GM23338 (cell line): ENCODE results near the gene BCL2A1. TPM values are rescaled to one million over a fixed set of nuclear protein-coding genes. Genes with fewer than 3 reads are reported as not detected.

Experiments
- ATAC-seq: fragments of 200-7000 bp; cut with Tn5 transposase; 3 replicates; pipeline ENCODE4 v1.9.1; 2020
- DNase-seq: peaks from one replicate; pipeline ENCODE4 v3.0.0-alpha.2; 2015; ENCODE audit warnings: low spot score
- H2AFZ ChIP-seq: fragments of 200-600 bp; sonication (generic); 2 replicates; pipeline ENCODE4 v1.8.0; 2016; ENCODE audit warnings: antibody characterized with exemption, mild to moderate bottlenecking, moderate library complexity
- H3F3A ChIP-seq: fragments of 200-600 bp; sonication (generic); replicated peaks from 2 replicates; pipeline ENCODE4 v1.8.0; 2017; ENCODE audit warnings: antibody characterized with exemption, mixed run types, low read depth
- H3K27ac ChIP-seq: fragments of 200-600 bp; sonication (generic); 2 replicates; pipeline ENCODE4 v1.6.1; 2016; ENCODE audit warnings: low read depth
- H3K27me3 ChIP-seq: fragments of 200-600 bp; sonication (generic); 2 replicates; pipeline ENCODE4 v1.8.0; 2016; ENCODE audit warnings: mild to moderate bottlenecking, mixed run types, moderate library complexity; ENCODE audit not compliant: insufficient read depth
- H3K36me3 ChIP-seq: fragments of 200-600 bp; sonication (generic); 2 replicates; pipeline ENCODE4 v1.8.0; 2016; ENCODE audit warnings: mild to moderate bottlenecking; ENCODE audit not compliant: insufficient read depth
- H3K4me1 ChIP-seq: fragments of 200-600 bp; sonication (generic); 2 replicates; pipeline ENCODE4 v1.8.0; 2016; ENCODE audit warnings: mild to moderate bottlenecking, moderate library complexity; ENCODE audit not compliant: insufficient read depth
- H3K4me2 ChIP-seq: fragments of 200-600 bp; sonication (generic); 2 replicates; pipeline ENCODE4 v1.7.1; 2017; ENCODE audit warnings: mixed run types
- H3K4me3 ChIP-seq: fragments of 200-600 bp; sonication (generic); 2 replicates; pipeline ENCODE4 v1.6.1; 2016; ENCODE audit warnings: mixed run types
- H3K79me2 ChIP-seq: fragments of 200-600 bp; sonication (generic); replicated peaks from 2 replicates; pipeline ENCODE4 v1.8.0; 2017; ENCODE audit warnings: mild to moderate bottlenecking; ENCODE audit not compliant: insufficient read depth
- H3K9me2 ChIP-seq: fragments of 200-600 bp; sonication (generic); 2 replicates; pipeline ENCODE4 v1.8.0; 2017; ENCODE audit not compliant: insufficient read depth
- H4K20me1 ChIP-seq: fragments of 200-600 bp; sonication (generic); replicated peaks from 2 replicates; pipeline ENCODE4 v1.8.0; 2017; ENCODE audit warnings: mild to moderate bottlenecking; ENCODE audit not compliant: insufficient read depth
- H3K27ac Mint-ChIP-seq: 2 replicates; pipeline ENCODE4 v1.8.0; 2020; ENCODE audit warnings: inconsistent platforms, mild to moderate bottlenecking, moderate library complexity, mixed read lengths
- H3K27me3 Mint-ChIP-seq: 3 replicates; pipeline ENCODE4 v1.8.0; 2022; ENCODE audit warnings: low read depth, mild to moderate bottlenecking, moderate library complexity, mixed read lengths, inconsistent platforms; ENCODE audit not compliant: insufficient read depth, poor library complexity
- H3K36me3 Mint-ChIP-seq: 3 replicates; pipeline ENCODE4 v1.8.0; 2021; ENCODE audit warnings: low read depth, mild to moderate bottlenecking, inconsistent platforms, moderate library complexity, mixed read lengths
- H3K4me1 Mint-ChIP-seq: 3 replicates; pipeline ENCODE4 v1.8.0; 2020; ENCODE audit warnings: mild to moderate bottlenecking, inconsistent platforms, mixed read lengths
- H3K4me3 Mint-ChIP-seq: 3 replicates; pipeline ENCODE4 v1.8.0; 2021; ENCODE audit warnings: moderate library complexity, mild to moderate bottlenecking, inconsistent platforms, mixed read lengths
- H3K9me3 Mint-ChIP-seq: 3 replicates; pipeline ENCODE4 v1.8.0; 2020; ENCODE audit warnings: moderate library complexity, mild to moderate bottlenecking, inconsistent platforms, mixed read lengths
- CREB1 ChIP-seq: fragments of 250-450 bp; sonication (Bioruptor Pico); IDR thresholded peaks from 2 replicates; pipeline ENCODE4 v1.5.0; 2020; ENCODE audit warnings: low read depth, mild to moderate bottlenecking, moderate library complexity
- CTCF ChIP-seq, 2 experiments: fragments of 200-600 bp in 1 of 2; sonication (generic) in 1 of 2; conservative IDR thresholded peaks; 2 replicates each; pipeline versions ENCODE4 v1.5.1 to v1.6.1; 2016 to 2017; ENCODE audit warnings: antibody characterized with exemption in 2 of 2, low read depth in 2 of 2, mild to moderate bottlenecking in 2 of 2, moderate library complexity in 1 of 2
- EZH2 ChIP-seq: fragments of 200-600 bp; sonication (generic); IDR thresholded peaks from one replicate; pipeline ENCODE4 v1.8.0; 2017; ENCODE audit warnings: antibody characterized with exemption, mild to moderate bottlenecking, low read depth; ENCODE audit not compliant: unreplicated experiment
- EZH2phosphoT487 ChIP-seq: fragments of 200-600 bp; sonication (generic); IDR thresholded peaks from one replicate; pipeline ENCODE4 v1.8.1; 2018; ENCODE audit warnings: antibody characterized with exemption; ENCODE audit not compliant: unreplicated experiment
- JUNB ChIP-seq: IDR thresholded peaks from one replicate; pipeline ENCODE4 v1.6.1; 2016; ENCODE audit warnings: antibody characterized with exemption; ENCODE audit not compliant: unreplicated experiment
- NANOG ChIP-seq: IDR thresholded peaks from 2 replicates; pipeline ENCODE4 v1.6.1; 2016; ENCODE audit warnings: antibody characterized with exemption, borderline replicate concordance
- POLR2AphosphoS5 ChIP-seq: IDR thresholded peaks from 2 replicates; pipeline ENCODE4 v1.6.1; 2016; ENCODE audit warnings: antibody characterized with exemption, low read depth
- REST ChIP-seq: IDR thresholded peaks from one replicate; pipeline ENCODE4 v1.6.1; 2018; ENCODE audit warnings: antibody characterized with exemption; ENCODE audit not compliant: unreplicated experiment
- STAT1 ChIP-seq: IDR thresholded peaks from one replicate; pipeline ENCODE4 v1.6.1; 2016; ENCODE audit warnings: antibody characterized with exemption; ENCODE audit not compliant: unreplicated experiment
- ZNF114 ChIP-seq: fragments of 250-450 bp; sonication (Bioruptor Pico); IDR thresholded peaks from 2 replicates; pipeline ENCODE4 v1.5.0; 2020; ENCODE audit warnings: mild to moderate bottlenecking, moderate library complexity
- ZNF331 ChIP-seq: fragments of 250-450 bp; sonication (Bioruptor Pico); IDR thresholded peaks from 2 replicates; pipeline ENCODE4 v1.5.0; 2020; ENCODE audit warnings: low read depth, mild to moderate bottlenecking, moderate library complexity
- polyA plus RNA-seq: library from polyadenylated mRNA; unstranded; fragments of >200 nt; fragmentation: Nextera tagmentation; extraction: Ambion mirVana; gene quantifications from 2 replicates; pipeline ENCODE4 v1.2.1, GENCODE V29; 2016
- total RNA-seq: library from RNA; depleted of rRNA; stranded (reverse); fragments of >200 nt; shearing (Covaris generic); gene quantifications from 2 replicates; pipeline ENCODE4 v1.2.3, GENCODE V29; 2014
- TF ChIP-seq, protein P1 (sequence below): fragments of 250-450 bp; sonication (Bioruptor Pico); IDR thresholded peaks from 2 replicates; pipeline ENCODE4 v1.5.0; 2020; ENCODE audit warnings: mild to moderate bottlenecking, moderate library complexity
- TF ChIP-seq, protein P2 (sequence below): IDR thresholded peaks from 2 replicates; pipeline ENCODE4 v1.6.1; 2016; ENCODE audit warnings: antibody characterized with exemption

The BCL2A1 gene
- total and polyA plus RNA-seq, 2 experiments from 2014 or later: not detected

- no peaks in the 10 kb centered on the region for H4K20me1 ChIP-seq
- Mint-ChIP-seq H3K4me1 (no peaks in the 10 kb centered on the region), H3K36me3 (no peaks in the 10 kb centered on the region), H3K27ac (no peak overlapping the region), H3K4me3 (no peak overlapping the region), H3K9me3 (peaks cover 6% of the 10 kb centered on the region), H3K27me3 (peaks cover 2% of the 10 kb centered on the region)
- no peaks in the 10 kb centered on the region for H3F3A ChIP-seq
- H3K4me1 ChIP-seq: no peaks in the 10 kb centered on the region
- H3K27ac ChIP-seq: no peak overlapping the region
- no peak overlapping the region for H3K4me2 ChIP-seq
- TF ChIP-seq CREB1 (CRISPR knock-in tag): no peak
- TF ChIP-seq ZNF331: no peak
- no peak for TF ChIP-seq ZNF114
- TF ChIP-seq, protein P1, sequence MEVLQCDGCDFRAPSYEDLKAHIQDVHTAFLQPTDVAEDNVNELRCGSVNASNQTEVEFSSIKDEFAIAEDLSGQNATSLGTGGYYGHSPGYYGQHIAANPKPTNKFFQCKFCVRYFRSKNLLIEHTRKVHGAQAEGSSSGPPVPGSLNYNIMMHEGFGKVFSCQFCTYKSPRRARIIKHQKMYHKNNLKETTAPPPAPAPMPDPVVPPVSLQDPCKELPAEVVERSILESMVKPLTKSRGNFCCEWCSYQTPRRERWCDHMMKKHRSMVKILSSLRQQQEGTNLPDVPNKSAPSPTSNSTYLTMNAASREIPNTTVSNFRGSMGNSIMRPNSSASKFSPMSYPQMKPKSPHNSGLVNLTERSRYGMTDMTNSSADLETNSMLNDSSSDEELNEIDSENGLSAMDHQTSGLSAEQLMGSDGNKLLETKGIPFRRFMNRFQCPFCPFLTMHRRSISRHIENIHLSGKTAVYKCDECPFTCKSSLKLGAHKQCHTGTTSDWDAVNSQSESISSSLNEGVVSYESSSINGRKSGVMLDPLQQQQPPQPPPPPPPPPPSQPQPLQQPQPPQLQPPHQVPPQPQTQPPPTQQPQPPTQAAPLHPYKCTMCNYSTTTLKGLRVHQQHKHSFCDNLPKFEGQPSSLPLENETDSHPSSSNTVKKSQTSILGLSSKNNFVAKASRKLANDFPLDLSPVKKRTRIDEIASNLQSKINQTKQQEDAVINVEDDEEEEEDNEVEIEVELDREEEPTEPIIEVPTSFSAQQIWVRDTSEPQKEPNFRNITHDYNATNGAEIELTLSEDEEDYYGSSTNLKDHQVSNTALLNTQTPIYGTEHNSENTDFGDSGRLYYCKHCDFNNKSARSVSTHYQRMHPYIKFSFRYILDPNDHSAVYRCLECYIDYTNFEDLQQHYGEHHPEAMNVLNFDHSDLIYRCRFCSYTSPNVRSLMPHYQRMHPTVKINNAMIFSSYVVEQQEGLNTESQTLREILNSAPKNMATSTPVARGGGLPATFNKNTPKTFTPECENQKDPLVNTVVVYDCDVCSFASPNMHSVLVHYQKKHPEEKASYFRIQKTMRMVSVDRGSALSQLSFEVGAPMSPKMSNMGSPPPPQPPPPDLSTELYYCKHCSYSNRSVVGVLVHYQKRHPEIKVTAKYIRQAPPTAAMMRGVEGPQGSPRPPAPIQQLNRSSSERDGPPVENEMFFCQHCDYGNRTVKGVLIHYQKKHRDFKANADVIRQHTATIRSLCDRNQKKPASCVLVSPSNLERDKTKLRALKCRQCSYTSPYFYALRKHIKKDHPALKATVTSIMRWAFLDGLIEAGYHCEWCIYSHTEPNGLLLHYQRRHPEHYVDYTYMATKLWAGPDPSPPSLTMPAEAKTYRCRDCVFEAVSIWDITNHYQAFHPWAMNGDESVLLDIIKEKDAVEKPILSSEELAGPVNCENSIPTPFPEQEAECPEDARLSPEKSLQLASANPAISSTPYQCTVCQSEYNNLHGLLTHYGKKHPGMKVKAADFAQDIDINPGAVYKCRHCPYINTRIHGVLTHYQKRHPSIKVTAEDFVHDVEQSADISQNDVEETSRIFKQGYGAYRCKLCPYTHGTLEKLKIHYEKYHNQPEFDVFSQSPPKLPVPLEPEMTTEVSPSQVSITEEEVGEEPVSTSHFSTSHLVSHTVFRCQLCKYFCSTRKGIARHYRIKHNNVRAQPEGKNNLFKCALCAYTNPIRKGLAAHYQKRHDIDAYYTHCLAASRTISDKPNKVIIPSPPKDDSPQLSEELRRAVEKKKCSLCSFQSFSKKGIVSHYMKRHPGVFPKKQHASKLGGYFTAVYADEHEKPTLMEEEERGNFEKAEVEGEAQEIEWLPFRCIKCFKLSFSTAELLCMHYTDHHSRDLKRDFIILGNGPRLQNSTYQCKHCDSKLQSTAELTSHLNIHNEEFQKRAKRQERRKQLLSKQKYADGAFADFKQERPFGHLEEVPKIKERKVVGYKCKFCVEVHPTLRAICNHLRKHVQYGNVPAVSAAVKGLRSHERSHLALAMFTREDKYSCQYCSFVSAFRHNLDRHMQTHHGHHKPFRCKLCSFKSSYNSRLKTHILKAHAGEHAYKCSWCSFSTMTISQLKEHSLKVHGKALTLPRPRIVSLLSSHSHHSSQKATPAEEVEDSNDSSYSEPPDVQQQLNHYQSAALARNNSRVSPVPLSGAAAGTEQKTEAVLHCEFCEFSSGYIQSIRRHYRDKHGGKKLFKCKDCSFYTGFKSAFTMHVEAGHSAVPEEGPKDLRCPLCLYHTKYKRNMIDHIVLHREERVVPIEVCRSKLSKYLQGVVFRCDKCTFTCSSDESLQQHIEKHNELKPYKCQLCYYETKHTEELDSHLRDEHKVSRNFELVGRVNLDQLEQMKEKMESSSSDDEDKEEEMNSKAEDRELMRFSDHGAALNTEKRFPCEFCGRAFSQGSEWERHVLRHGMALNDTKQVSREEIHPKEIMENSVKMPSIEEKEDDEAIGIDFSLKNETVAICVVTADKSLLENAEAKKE (CRISPR knock-in tag): no peak
- no peak for TF ChIP-seq NANOG
- TF ChIP-seq EZH2phosphoT487: no peak
- no peak for TF ChIP-seq EZH2
- TF ChIP-seq JUNB: no peak
- TF ChIP-seq REST: no peak
- no peak for TF ChIP-seq CTCF (conservative IDR thresholded peaks at IDR 0.05; ENCODE audit: low read depth in 2 of 2)
- TF ChIP-seq, protein P2, sequence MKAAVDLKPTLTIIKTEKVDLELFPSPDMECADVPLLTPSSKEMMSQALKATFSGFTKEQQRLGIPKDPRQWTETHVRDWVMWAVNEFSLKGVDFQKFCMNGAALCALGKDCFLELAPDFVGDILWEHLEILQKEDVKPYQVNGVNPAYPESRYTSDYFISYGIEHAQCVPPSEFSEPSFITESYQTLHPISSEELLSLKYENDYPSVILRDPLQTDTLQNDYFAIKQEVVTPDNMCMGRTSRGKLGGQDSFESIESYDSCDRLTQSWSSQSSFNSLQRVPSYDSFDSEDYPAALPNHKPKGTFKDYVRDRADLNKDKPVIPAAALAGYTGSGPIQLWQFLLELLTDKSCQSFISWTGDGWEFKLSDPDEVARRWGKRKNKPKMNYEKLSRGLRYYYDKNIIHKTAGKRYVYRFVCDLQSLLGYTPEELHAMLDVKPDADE: no peak
- TF ChIP-seq STAT1: no peak
- TF ChIP-seq POLR2AphosphoS5: no peak
- ATAC-seq (no peak), DNase-seq (no peak)
- H3K79me2 ChIP-seq: no peaks in the 10 kb centered on the region
- no peaks in the 10 kb centered on the region for H3K27me3 ChIP-seq
- H3K9me2 ChIP-seq: 0 out of 2 replicates have a peak, but pooled peaks cover 4% of the 10 kb centered on the region
- no peak overlapping the region for H2AFZ ChIP-seq
- H3K4me3 ChIP-seq: no peak overlapping the region
- H3K36me3 ChIP-seq: no peaks in the 10 kb centered on the region
Measured at GRCh38 chr15:80020731-80021130, 49.7 kb upstream of the BCL2A1 start.
